ENCODE results near the gene VKORC1.
A peak's percentile ranks its signal among the peaks of the same experiment; 100 is the strongest.
"Not testable (repeated sequence)": the region's sequence is repeated elsewhere in the genome, so short reads cannot be mapped to it uniquely, and the experiment has no call there.

The VKORC1 gene

GRCh38 chr16:31094424-31095120, at the start of gene VKORC1:
VKORC1 (minus strand) TSS chr16:31094797; CDS start chr16:31094729, 68 bp downstream.
- DNase-seq, result peak; percentile 86 to 91

GRCh38 chr16:31143694-31144148, 49.1 kb upstream of the VKORC1 start:
- no peak for DNase-seq

- DNase-seq, result no peak
Measured at GRCh38 chr16:31143011-31143693, 48.6 kb upstream of the VKORC1 start.

GRCh38 chr16:31142109-31143010, 47.8 kb upstream of the VKORC1 start:
- DNase-seq, result peak; percentile 99

- DNase-seq, result no peak
Measured at GRCh38 chr16:31141489-31142108, 47.0 kb upstream of the VKORC1 start.

- not testable (repeated sequence) for DNase-seq
Measured at GRCh38 chr16:31141071-31141469, 46.5 kb upstream of the VKORC1 start.

- DNase-seq, result no peak
Measured at GRCh38 chr16:31138621-31139578, 44.3 kb upstream of the VKORC1 start.

GRCh38 chr16:31136822-31137499, 42.4 kb upstream of the VKORC1 start:
- DNase-seq, result not testable (repeated sequence)

- no peak for DNase-seq
Measured at GRCh38 chr16:31136287-31136662, 41.7 kb upstream of the VKORC1 start.

- DNase-seq, result no peak
Measured at GRCh38 chr16:31135535-31136286, 41.1 kb upstream of the VKORC1 start, which contains the start of gene PRSS8. PRSS8 (minus strand) TSS chr16:31135727; CDS start chr16:31135498, 229 bp downstream.

- DNase-seq, result no peak
Measured at GRCh38 chr16:31134625-31135534, 40.3 kb upstream of the VKORC1 start.

- peak in 1 of 2 donors; percentile 33 for DNase-seq
Measured at GRCh38 chr16:31134091-31134571, 39.5 kb upstream of the VKORC1 start.

GRCh38 chr16:31133046-31133501, 38.5 kb upstream of the VKORC1 start:
- DNase-seq, result no peak

- DNase-seq, result no peak
Measured at GRCh38 chr16:31132303-31132979, 37.8 kb upstream of the VKORC1 start.

GRCh38 chr16:31131841-31132271, 37.3 kb upstream of the VKORC1 start:
- DNase-seq, result no peak

- no peak for DNase-seq
Measured at GRCh38 chr16:31131416-31131815, 36.8 kb upstream of the VKORC1 start.

- DNase-seq, result no peak
Measured at GRCh38 chr16:31130899-31131298, 36.3 kb upstream of the VKORC1 start.

- no peak for DNase-seq
Measured at GRCh38 chr16:31130336-31130891, 35.8 kb upstream of the VKORC1 start.
